ENCODE data around the gene HES7. TPM values are rescaled to one million over a fixed set of nuclear protein-coding genes. Genes with fewer than 3 reads are reported as not detected.

The HES7 gene
- total RNA-seq, 1 experiment from 2014 or later: 0.33 TPM

DNA sequence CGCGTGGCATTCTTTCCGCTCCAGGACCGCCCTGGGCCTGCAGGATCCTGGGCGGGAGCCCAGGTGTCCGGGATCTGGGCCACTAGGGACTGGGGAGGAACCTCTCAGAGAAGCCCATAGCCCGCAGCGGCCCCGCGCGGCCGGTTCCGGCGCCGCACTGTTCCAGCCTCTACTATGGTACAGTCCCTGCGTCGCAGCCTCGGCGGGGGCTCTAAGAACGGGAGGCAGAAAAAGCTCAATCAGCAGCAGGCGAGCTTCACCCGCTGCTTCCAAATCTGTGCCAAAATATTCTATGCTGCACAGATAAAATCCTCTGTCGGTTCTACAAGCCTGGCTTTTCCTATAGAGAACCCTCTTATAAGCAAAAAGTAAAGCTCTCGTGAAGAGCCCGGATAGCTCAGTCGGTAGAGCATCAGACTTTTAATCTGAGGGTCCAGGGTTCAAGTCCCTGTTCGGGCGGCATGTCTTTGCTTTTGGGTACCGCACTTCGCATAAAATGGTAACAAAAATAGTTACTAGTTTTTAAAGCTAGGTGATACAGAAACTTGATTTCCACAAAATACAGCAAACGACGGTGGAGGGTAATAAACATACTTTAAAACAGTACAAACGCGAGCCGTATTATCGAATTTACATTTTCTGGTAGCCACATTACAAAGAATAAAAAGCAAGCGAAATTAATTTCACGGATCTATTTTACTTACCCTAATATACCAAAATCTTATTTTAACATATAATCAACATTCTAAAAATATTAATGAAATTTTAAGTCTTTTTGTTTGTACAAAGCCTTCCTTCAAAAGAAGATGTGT is 4.9 kb downstream of the HES7 start:
- Histone ChIP-seq H4K20me1 (ENCODE audit: control insufficient read depth, insufficient read depth, insufficient read length) (no peaks in the 10 kb centered on the region), H3K9me3 (ENCODE audit: control insufficient read depth, low read depth, low read length) (no peaks in the 10 kb centered on the region), H2BK5ac (ENCODE audit: insufficient read length, low read length) (no peak overlapping the region), H3K14ac (ENCODE audit: insufficient read depth, low read length) (no peak overlapping the region), H2AK5ac (ENCODE audit: insufficient read length, low read length) (no peak overlapping the region), H3K79me2 (ENCODE audit: insufficient read depth, low read length) (no peaks in the 10 kb centered on the region), H3K9ac (ENCODE audit: extremely low read depth, insufficient read length, low read length) (no peak overlapping the region), H3K27me3 (ENCODE audit: insufficient read depth, low read length) (peaks cover 33% of the 10 kb centered on the region), H4K8ac (replicated peaks; ENCODE audit: insufficient read length, low read depth, low read length) (no peak overlapping the region), H2BK15ac (ENCODE audit: low read depth, low read length) (no peak overlapping the region), H2AFZ (ENCODE audit: low read length) (no peak overlapping the region), H3K56ac (ENCODE audit: insufficient read length, low read depth, low read length) (no peak overlapping the region), H2BK120ac (ENCODE audit: low read depth, low read length, poor library complexity, severe bottlenecking) (no peak overlapping the region), H3K79me1 (ENCODE audit: insufficient read depth, low read depth, low read length, poor library complexity, severe bottlenecking) (no peaks in the 10 kb centered on the region), H3K23ac (ENCODE audit: insufficient read length, low read depth, low read length) (no peak overlapping the region), H4K5ac (ENCODE audit: insufficient read length, low read depth, low read length) (no peak overlapping the region), H4K91ac (ENCODE audit: insufficient read length, low read depth, low read length) (no peak overlapping the region), H3K23me2 (ENCODE audit: insufficient read length, low read depth, low read length, poor library complexity, severe bottlenecking) (peaks cover 39% of the 10 kb centered on the region), H2BK12ac (ENCODE audit: insufficient read length, low read depth, low read length) (no peak overlapping the region), H3K27ac (ENCODE audit: insufficient read length, low read depth, low read length) (no peak overlapping the region), H3K4me1 (ENCODE audit: insufficient read depth, low read length) (no peaks in the 10 kb centered on the region), H3K18ac (ENCODE audit: insufficient read length, low read depth, low read length) (no peak overlapping the region), H2BK20ac (ENCODE audit: low read depth, low read length, poor library complexity, severe bottlenecking) (no peak overlapping the region), H3K4ac (ENCODE audit: low read depth, low read length) (no peak overlapping the region), H3K4me2 (ENCODE audit: insufficient read depth, insufficient read length, low read length) (peak overlapping the region; percentile 99), H3T11ph (ENCODE audit: low read length) (no peak overlapping the region)
- H3K9me3 Mint-ChIP-seq: peaks cover 3 to 4% of the 10 kb centered on the region in 2 experiments; a peak in 3 of 5 replicates
- H3K27me3 Mint-ChIP-seq (ENCODE audit: low read depth): peaks cover 85% of the 10 kb centered on the region
- peak overlapping the region in 2 of 3 experiments; percentile 73 to 85; a peak in 3 of 7 replicates for H3K27ac Mint-ChIP-seq
- no peaks in the 10 kb centered on the region; a peak in 2 of 7 replicates for H3K36me3 Mint-ChIP-seq (ENCODE audit: insufficient read depth in 1 of 3, low read depth in 3 of 3)
- DNase-seq: peak; percentile 93
- TF ChIP-seq, protein P1, sequence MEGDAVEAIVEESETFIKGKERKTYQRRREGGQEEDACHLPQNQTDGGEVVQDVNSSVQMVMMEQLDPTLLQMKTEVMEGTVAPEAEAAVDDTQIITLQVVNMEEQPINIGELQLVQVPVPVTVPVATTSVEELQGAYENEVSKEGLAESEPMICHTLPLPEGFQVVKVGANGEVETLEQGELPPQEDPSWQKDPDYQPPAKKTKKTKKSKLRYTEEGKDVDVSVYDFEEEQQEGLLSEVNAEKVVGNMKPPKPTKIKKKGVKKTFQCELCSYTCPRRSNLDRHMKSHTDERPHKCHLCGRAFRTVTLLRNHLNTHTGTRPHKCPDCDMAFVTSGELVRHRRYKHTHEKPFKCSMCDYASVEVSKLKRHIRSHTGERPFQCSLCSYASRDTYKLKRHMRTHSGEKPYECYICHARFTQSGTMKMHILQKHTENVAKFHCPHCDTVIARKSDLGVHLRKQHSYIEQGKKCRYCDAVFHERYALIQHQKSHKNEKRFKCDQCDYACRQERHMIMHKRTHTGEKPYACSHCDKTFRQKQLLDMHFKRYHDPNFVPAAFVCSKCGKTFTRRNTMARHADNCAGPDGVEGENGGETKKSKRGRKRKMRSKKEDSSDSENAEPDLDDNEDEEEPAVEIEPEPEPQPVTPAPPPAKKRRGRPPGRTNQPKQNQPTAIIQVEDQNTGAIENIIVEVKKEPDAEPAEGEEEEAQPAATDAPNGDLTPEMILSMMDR (conservative IDR thresholded peaks at IDR 0.05): peak; percentile 91
- peak overlapping the region; percentile 91 to 93 for H3K4me3 Mint-ChIP-seq
- WGBS (ENCODE audit: extremely low coverage, insufficient read length, low lambda C conversion rate): 100% methylated on average over 2 of the region's 38 CpGs
- H3K4me1 Mint-ChIP-seq: peaks cover 22 to 30% of the 10 kb centered on the region in 2 experiments

Data from H9 (cell line).